ENCODE results near the gene LHFPL3. TPM values are rescaled to one million over a fixed set of nuclear protein-coding genes. Genes with fewer than 3 reads are reported as not detected.

The LHFPL3 gene
- total and polyA plus RNA-seq, 9 of the 15 experiments (the other 6 are each of a cell fraction or from before 2014, with no cell fraction given), result 0.21 to 0.52 TPM; not detected in 7

DNA sequence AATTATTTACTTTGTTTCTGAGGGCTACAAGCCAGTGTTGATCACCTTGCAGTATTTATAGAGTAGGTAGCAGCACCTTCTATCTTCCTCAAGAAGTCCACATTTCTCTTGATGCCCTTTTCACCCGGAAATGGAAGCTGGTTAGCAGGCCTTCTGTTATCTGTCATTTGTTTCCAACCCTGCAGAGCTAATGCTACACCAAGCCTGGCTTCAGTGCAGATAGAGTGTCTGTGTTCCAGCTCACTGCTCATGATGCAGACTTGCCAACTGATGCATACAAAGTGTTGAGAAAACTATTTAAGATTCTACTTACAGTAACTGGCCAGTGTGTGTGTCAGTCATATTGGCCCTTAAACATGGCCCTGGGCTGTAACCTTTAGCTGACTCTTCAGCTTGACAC lies 301.0 kb downstream of the LHFPL3 start (continued):
- TF ChIP-seq, protein P1, sequence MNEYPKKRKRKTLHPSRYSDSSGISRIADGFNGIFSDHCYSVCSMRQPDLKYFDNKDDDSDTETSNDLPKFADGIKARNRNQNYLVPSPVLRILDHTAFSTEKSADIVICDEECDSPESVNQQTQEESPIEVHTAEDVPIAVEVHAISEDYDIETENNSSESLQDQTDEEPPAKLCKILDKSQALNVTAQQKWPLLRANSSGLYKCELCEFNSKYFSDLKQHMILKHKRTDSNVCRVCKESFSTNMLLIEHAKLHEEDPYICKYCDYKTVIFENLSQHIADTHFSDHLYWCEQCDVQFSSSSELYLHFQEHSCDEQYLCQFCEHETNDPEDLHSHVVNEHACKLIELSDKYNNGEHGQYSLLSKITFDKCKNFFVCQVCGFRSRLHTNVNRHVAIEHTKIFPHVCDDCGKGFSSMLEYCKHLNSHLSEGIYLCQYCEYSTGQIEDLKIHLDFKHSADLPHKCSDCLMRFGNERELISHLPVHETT (CRISPR knock-in tag; conservative IDR thresholded peaks at IDR 0.05 in 1 of 2, IDR thresholded peaks at IDR 0.05 in 1 of 2), result no peak
- TF ChIP-seq KLF1 (tag; IDR thresholded peaks at IDR 0.05) (no peak), SMC3 (conservative IDR thresholded peaks at IDR 0.05; ENCODE audit: insufficient read depth, low read depth, low read length) (no peak)

DNA sequence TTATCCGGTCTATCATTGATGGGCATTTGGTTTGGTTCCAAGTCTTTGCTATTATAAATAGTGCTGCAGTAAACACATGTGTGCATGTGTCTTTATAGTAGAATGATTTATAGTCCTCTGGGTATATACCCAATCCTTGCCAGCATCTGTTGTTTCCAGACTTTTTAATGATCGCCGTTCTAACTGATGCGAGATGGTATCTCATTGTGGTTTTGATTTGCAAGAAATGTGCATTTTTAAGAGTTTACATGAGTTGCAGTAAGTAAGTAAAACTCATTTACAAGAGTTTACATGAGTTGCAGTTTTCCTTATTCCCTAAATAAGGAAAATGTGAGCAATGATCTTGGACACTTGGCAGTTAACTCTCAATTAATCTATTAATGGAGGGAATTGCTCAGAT lies 312.1 kb downstream of the LHFPL3 start:
- Histone ChIP-seq H3K79me2 (ENCODE audit: control insufficient read depth, insufficient read depth, low read length) (no peaks in the 10 kb centered on the region), H3K27ac (ENCODE audit: extremely low read depth, low read depth, low read length) (no peak overlapping the region), H3K4me1 (replicated peaks in 1 of 2; ENCODE audit: control insufficient read depth in 2 of 2, insufficient read depth in 2 of 2, low read length in 2 of 2) (no peaks in the 10 kb centered on the region), H3K9me1 (ENCODE audit: control insufficient read depth, insufficient read depth, low read length) (no peaks in the 10 kb centered on the region), H3K27me3 (ENCODE audit: control insufficient read depth in 2 of 2, insufficient read depth in 2 of 2, low read length in 2 of 2) (peaks cover 0 to 7% of the 10 kb centered on the region in 2 experiments; a peak in 2 of 5 replicates), H3K4me2 (ENCODE audit: insufficient read depth, low read length) (no peak overlapping the region), H3K9ac (ENCODE audit: insufficient read depth in 1 of 2, low read depth in 2 of 2, low read length in 2 of 2) (no peak overlapping the region), H4K20me1 (replicated peaks; ENCODE audit: control insufficient read depth, insufficient read depth, low read length) (no peaks in the 10 kb centered on the region), H3K4me3 (no peak overlapping the region), H2AFZ (ENCODE audit: low read depth, low read length) (no peak overlapping the region), H3K9me3 (replicated peaks; ENCODE audit: control insufficient read depth, insufficient read depth, low read depth, low read length) (no peaks in the 10 kb centered on the region), H3K36me3 (ENCODE audit: control insufficient read depth, insufficient read depth, low read length) (no peaks in the 10 kb centered on the region)
- in situ Hi-C loops (cut with MboI), result no loop called here
- intact Hi-C loops (cut with micrococcal nuclease), result loop anchor here (10.0 kb wide), 1 partner anchor 124 kb away; no protein-coding TSS in a partner anchor
- no peak for DNase-seq (ENCODE audit: extremely low read depth in 1 of 4, low spot score in 3 of 4)
- no peak for TF ChIP-seq HDAC1 (IDR thresholded peaks at IDR 0.05)
- TF ChIP-seq HNRNPUL1 (IDR thresholded peaks at IDR 0.05; ENCODE audit: low read length), result no peak
- no peak for TF ChIP-seq STAT5A (IDR thresholded peaks at IDR 0.05; ENCODE audit: borderline replicate concordance, low read length)
- no peak for TF ChIP-seq ZNF174 (CRISPR knock-in tag; IDR thresholded peaks at IDR 0.05)
- no peak for TF ChIP-seq HDAC6 (IDR thresholded peaks at IDR 0.05; ENCODE audit: low read depth, low read length)
- TF ChIP-seq SMAD1 (IDR thresholded peaks at IDR 0.05; ENCODE audit: low read depth, low read length, partially characterized antibody), result no peak
- TF ChIP-seq ZSCAN29 (IDR thresholded peaks at IDR 0.05), result no peak
- TF ChIP-seq MIER1 (IDR thresholded peaks at IDR 0.05; ENCODE audit: low read depth), result no peak
- no peak for TF ChIP-seq MECOM (CRISPR knock-in tag; IDR thresholded peaks at IDR 0.05)
- no peak for TF ChIP-seq NFE2 (IDR thresholded peaks at IDR 0.05; ENCODE audit: low read depth)
- no peak for TF ChIP-seq CAMTA2 (CRISPR knock-in tag; conservative IDR thresholded peaks at IDR 0.05)
- TF ChIP-seq, protein P2, sequence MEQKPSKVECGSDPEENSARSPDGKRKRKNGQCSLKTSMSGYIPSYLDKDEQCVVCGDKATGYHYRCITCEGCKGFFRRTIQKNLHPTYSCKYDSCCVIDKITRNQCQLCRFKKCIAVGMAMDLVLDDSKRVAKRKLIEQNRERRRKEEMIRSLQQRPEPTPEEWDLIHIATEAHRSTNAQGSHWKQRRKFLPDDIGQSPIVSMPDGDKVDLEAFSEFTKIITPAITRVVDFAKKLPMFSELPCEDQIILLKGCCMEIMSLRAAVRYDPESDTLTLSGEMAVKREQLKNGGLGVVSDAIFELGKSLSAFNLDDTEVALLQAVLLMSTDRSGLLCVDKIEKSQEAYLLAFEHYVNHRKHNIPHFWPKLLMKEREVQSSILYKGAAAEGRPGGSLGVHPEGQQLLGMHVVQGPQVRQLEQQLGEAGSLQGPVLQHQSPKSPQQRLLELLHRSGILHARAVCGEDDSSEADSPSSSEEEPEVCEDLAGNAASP (IDR thresholded peaks at IDR 0.05), result no peak
- WGBS (ENCODE audit: insufficient coverage, low coverage, missing lambda C conversion rate), result 2% methylated on average over 4 of the region's 4 CpGs
- POLR2A ChIA-PET, result no interaction called here
- no peak for FAIRE-seq
- no TSS peak for BruUV-seq (replicated peaks)
- CTCF ChIA-PET (ENCODE audit: low intra/inter-chr PET ratio), result no interaction called here
- ATAC-seq, result no peak

Measured in K562 (cell line).